Peyer's patch (tissue), 4 donors: ENCODE results near the gene ERP44. TPM values are rescaled to one million over a fixed set of nuclear protein-coding genes. Genes with fewer than 3 reads are reported as not detected.
A peak's percentile ranks its signal among the peaks of the same experiment; 100 is the strongest.

Experiments
- DNase-seq, 3 donors: peaks; one replicate each; pipeline ENCODE4 v3.0.0-alpha.2; 2017 to 2019
- H3K27ac ChIP-seq, 4 donors: fragments of 200-600 bp; sonication (generic); one replicate each; pipeline ENCODE4 v1.5.1; 2016 to 2019
- H3K27me3 ChIP-seq, 2 donors: fragments of 200-600 bp; sonication (generic); one replicate each; pipeline ENCODE4 v1.5.1; 2019
- H3K36me3 ChIP-seq, 3 donors: fragments of 200-600 bp; sonication (generic); one replicate each; pipeline ENCODE4 v1.5.1; 2016 to 2019
- H3K4me1 ChIP-seq, 4 donors: fragments of 200-600 bp; sonication (generic); one replicate each; pipeline ENCODE4 v1.5.1; 2016 to 2019
- H3K4me3 ChIP-seq, 4 donors: fragments of 200-600 bp; sonication (generic); 1 replicate in 3 of 4; 2 replicates in 1 of 4; pipeline ENCODE4 v1.5.1; 2016 to 2019; ENCODE audit warnings: mild to moderate bottlenecking in 1 of 4
- H3K9me3 ChIP-seq, 4 donors: fragments of 200-600 bp; sonication (generic); one replicate each; pipeline ENCODE4 v1.5.1; 2016 to 2019; ENCODE audit warnings: mild to moderate bottlenecking in 1 of 4
- CTCF ChIP-seq, 6 experiments: fragments of 450-650 bp in 4 of 6; fragments of 200-600 bp in 2 of 6; sonication (generic) in 1 of 6; IDR thresholded peaks; one replicate each; pipeline ENCODE4 v1.5.1; 2017 to 2019; ENCODE audit warnings: antibody characterized with exemption in 6 of 6, mild to moderate bottlenecking in 3 of 6, moderate library complexity in 1 of 6
- POLR2A ChIP-seq, 2 donors: fragments of 450-650 bp; IDR thresholded peaks; one replicate each; pipeline ENCODE4 v1.5.1; 2017; ENCODE audit warnings: antibody characterized with exemption in 2 of 2, mild to moderate bottlenecking in 2 of 2, moderate library complexity in 2 of 2
- total RNA-seq, 4 donors: library from RNA; depleted of rRNA; stranded (reverse); fragments of >200 nt; gene quantifications; one replicate each; pipeline ENCODE4 v1.1.0, GENCODE V29; 2016

ERP44 gene
- total RNA-seq, 4 donors from 2014 or later, result 9.9 to 21.9 (median 17.4) TPM

- no peak for TF ChIP-seq CTCF (IDR thresholded peaks at IDR 0.05)
- TF ChIP-seq POLR2A (IDR thresholded peaks at IDR 0.05), result no peak
- peaks cover 0 to 42% (median 0%) of the 10 kb centered on the region in 3 donors for H3K36me3 ChIP-seq
- no peak overlapping the region for H3K4me3 ChIP-seq
- no peak overlapping the region for H3K27ac ChIP-seq
- H3K27me3 ChIP-seq, result no peaks in the 10 kb centered on the region
- no peaks in the 10 kb centered on the region for H3K9me3 ChIP-seq
- no peak for DNase-seq
- no peaks in the 10 kb centered on the region for H3K4me1 ChIP-seq
Observed at GRCh38 chr9:100014846-100015245, 84.0 kb downstream of the ERP44 start.

- no peaks in the 10 kb centered on the region for H3K4me1 ChIP-seq
- DNase-seq, result no peak
- H3K36me3 ChIP-seq, result peaks cover 0 to 31% (median 0%) of the 10 kb centered on the region in 3 donors
- H3K4me3 ChIP-seq, result no peak overlapping the region
- H3K27me3 ChIP-seq, result no peaks in the 10 kb centered on the region
- H3K27ac ChIP-seq, result no peak overlapping the region
- H3K9me3 ChIP-seq, result no peaks in the 10 kb centered on the region
- TF ChIP-seq CTCF (IDR thresholded peaks at IDR 0.05), result no peak
- no peak for TF ChIP-seq POLR2A (IDR thresholded peaks at IDR 0.05)
Observed at GRCh38 chr9:100013573-100013972, 85.2 kb downstream of the ERP44 start.

- TF ChIP-seq CTCF (IDR thresholded peaks at IDR 0.05), result no peak
- no peak for TF ChIP-seq POLR2A (IDR thresholded peaks at IDR 0.05)
- H3K27me3 ChIP-seq, result no peaks in the 10 kb centered on the region
- no peak for DNase-seq
- no peak overlapping the region for H3K27ac ChIP-seq
- no peaks in the 10 kb centered on the region for H3K9me3 ChIP-seq
- H3K36me3 ChIP-seq, result peaks cover 0 to 28% (median 0%) of the 10 kb centered on the region in 3 donors
- no peaks in the 10 kb centered on the region for H3K4me1 ChIP-seq
- no peak overlapping the region for H3K4me3 ChIP-seq
Observed at GRCh38 chr9:100012279-100012678, 86.5 kb downstream of the ERP44 start.

- Histone ChIP-seq H3K4me1 (no peaks in the 10 kb centered on the region), H3K27me3 (no peaks in the 10 kb centered on the region), H3K27ac (no peak overlapping the region), H3K9me3 (no peaks in the 10 kb centered on the region), H3K4me3 (no peak overlapping the region), H3K36me3 (peaks cover 0 to 30% (median 0%) of the 10 kb centered on the region in 3 donors)
- TF ChIP-seq CTCF (IDR thresholded peaks at IDR 0.05) (peak; percentile 16 to 74 (median 64)), POLR2A (IDR thresholded peaks at IDR 0.05) (no peak)
- peak in 1 of 3 donors; percentile 58 for DNase-seq
Observed at GRCh38 chr9:100011062-100011681, 87.6 kb downstream of the ERP44 start.

- no peak overlapping the region for H3K4me3 ChIP-seq
- no peak for DNase-seq
- no peak overlapping the region for H3K27ac ChIP-seq
- peaks cover 0 to 27% (median 0%) of the 10 kb centered on the region in 3 donors for H3K36me3 ChIP-seq
- no peaks in the 10 kb centered on the region for H3K27me3 ChIP-seq
- H3K4me1 ChIP-seq, result no peaks in the 10 kb centered on the region
- H3K9me3 ChIP-seq, result no peaks in the 10 kb centered on the region
- TF ChIP-seq CTCF (IDR thresholded peaks at IDR 0.05) (no peak), POLR2A (IDR thresholded peaks at IDR 0.05) (no peak)
Observed at GRCh38 chr9:99999797-100000196, 99.0 kb downstream of the ERP44 start.
